ENCODE measurements around the gene BAIAP2L1.
"Not testable (repeated sequence)": the region's sequence is repeated elsewhere in the genome, so short reads cannot be mapped to it uniquely, and the experiment has no call there.

BAIAP2L1 gene

DNA sequence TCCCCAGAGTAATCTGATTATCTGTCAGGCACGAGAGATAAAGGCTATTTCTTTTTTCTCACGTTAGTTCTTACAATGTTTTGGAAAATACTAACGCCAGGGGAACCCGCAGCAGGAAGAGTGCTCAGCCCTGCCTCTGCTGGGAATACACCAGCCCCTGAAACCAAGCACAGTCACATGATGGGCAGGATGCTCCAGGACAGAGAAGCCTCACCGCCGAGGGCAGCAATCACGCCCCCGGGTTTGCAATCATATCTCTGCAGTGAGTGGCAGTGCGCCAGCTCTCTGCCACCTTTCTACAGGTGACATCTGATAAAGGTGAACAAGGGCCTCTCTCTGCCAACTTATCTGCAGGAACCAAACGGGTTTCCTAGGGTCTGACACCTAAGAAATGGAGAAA, 79.6 kb downstream of the BAIAP2L1 start:
- DNase-seq (ENCODE audit: low read depth), result no peak

DNA sequence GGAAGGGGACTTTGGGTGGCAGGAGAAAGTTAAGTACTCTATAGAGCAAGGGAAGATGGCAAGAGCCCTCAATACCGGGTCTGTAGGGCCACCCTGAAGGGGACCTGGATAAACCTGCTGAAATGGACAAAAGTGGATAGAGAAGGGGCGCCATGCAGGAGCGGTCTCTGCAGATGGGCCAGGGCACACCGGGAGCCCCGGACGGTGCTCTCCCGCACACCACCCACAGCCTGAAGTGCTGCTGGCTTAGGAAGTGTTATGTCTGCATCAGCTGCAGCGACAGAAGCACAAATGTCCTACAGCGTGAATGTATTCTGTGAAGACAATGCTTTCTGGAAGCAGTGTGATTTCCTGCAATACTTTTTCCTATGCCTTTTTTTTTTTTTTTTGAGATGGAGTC, 81.7 kb downstream of the BAIAP2L1 start:
- DNase-seq (ENCODE audit: low read depth), result no peak

DNA sequence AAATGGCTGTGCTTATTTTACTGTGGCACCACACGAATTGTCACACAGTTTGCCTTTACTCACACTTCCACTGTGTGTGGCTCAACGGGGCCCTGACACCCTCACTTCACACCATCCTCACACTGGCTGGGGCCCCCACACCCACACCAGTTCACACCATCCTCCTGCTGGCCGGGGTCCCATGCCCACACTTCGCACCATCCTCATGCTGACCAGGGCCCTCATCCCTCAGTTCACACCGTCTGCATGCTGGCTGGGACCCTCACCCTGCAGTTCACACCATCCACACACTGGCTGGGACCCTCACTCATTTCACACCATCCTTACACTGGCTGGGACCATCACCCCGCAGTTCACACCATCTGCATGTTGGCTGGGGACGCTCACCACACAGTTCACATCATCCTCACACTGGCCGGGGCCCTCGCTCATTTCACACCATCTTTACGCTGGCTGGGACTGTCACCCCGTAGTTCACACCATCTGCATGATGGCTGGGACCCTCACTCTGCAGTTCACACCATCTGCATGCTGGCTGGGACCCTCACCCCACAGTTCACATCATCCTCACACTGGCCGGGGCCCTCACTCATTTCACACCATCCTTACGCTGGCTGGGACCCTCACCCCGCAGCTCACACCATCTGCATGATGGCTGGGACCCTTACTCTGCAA, 83.4 kb downstream of the BAIAP2L1 start:
- DNase-seq (ENCODE audit: low read depth), result no peak

DNA sequence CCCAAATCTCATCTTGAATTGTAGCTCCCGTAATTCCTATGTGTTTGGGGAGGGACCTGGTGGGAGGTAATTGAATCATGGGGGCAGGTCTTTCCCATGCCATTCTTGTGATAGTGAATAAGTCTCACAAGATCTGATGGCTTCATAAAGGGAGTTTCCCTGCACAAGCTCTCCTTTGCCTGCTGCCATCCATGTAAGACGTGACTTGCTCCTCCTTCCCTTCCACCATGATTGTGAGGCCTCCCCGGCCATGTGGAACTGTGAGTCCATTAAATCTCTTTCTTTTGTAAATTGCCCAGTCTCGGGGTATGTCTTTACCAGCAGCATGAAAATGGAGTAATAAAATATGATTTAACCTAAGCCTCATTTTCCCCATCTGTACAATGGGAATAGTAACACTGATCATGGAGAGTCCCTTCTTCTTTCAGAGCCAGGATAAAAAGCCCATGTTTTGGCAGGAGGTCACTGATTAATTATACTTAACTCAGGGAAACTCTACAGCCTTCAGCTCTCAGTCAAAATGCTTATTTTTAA, 84.8 kb downstream of the BAIAP2L1 start:
- not testable (repeated sequence) for DNase-seq (ENCODE audit: low read depth)

DNA sequence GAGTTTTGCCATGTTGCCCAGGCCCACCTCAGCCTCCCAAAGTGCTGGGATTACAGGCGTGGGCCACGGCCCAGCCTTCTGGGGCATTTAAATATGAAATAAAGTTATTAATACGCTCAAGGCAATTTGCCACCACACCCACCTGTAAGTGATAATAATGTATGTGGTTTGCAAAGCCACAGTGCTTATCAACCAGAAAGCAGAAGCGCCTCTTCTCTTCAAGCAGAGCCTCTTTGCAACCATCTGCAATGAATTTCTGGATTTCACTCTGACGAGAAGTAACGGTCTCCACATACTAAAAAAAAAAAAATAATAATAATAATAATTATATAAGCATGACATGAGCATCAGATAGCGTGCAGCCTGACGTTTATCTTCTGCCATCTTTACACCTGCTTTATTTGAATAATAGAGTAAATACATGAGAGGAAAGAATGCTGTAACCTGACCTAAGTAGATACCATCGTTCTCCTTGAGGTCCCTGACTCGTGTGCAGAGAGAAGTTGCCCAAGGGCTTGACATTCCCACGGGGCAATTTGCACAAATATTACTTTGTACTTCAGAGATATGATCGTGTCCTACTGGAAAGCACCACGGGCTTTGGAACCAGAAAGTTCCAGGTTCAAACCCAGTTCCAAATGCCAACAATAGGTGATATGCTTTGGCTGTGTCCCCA, 85.4 kb downstream of the BAIAP2L1 start:
- DNase-seq (ENCODE audit: low read depth), result no peak

DNA sequence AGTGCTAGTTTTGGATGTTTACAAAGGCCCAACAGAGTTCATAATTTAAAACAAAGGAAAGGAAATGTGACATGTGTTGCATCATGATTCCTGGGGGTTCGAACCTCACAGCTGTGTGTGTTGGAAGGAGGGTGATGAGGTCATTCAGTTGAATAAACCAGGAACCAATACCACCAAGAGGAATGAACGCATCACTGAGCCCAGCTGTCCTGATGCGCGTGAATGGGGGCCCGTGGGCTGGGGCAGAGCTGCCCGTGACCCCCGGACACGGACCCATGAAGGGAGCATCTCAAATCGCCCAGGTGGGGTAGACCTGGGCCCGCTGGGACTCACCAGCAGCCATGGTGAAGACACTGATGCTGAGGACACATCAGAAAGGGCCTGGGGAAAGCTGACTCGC, 86.4 kb downstream of the BAIAP2L1 start:
- no peak for DNase-seq (ENCODE audit: low read depth)

DNA sequence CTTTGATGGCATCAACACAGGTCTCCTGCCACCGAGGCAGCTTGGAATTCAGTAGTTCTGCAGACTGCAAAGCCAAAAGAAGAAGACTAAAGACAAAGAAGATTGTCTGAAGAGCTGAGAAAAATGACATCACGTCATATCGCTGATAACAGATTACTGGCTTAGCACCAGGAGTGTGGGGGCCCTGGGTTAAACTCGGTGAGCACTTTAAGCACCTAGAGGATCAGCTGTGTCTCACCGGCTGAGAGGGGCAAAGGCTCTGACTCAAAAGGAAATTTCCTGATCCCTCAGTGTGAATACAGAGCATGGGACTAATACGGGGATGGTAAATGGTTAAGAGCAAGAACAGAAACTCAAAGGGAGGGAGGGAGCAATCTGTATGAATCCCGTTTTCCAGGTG, 88.7 kb downstream of the BAIAP2L1 start:
- DNase-seq (ENCODE audit: low read depth), result no peak

DNA sequence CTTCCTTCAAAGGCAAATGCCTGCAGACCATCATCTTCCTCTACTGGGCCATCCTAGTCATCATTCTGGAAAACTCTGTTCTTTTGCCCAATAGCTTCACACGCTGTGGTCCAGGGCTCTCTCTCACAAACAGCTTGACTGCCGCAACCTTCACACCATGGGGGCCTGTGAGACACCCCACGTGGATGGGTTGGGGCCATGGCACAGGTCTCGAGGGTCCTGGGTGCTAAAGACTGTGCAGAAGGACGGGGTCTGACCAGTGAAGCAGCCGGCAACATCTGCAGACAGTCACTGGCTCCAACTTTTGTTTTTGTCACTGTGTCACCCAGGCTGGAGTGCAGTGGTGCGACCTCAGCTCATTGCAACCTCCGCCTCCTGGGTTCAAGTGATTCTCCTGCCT, 91.3 kb downstream of the BAIAP2L1 start:
- no peak for DNase-seq (ENCODE audit: low read depth)

DNA sequence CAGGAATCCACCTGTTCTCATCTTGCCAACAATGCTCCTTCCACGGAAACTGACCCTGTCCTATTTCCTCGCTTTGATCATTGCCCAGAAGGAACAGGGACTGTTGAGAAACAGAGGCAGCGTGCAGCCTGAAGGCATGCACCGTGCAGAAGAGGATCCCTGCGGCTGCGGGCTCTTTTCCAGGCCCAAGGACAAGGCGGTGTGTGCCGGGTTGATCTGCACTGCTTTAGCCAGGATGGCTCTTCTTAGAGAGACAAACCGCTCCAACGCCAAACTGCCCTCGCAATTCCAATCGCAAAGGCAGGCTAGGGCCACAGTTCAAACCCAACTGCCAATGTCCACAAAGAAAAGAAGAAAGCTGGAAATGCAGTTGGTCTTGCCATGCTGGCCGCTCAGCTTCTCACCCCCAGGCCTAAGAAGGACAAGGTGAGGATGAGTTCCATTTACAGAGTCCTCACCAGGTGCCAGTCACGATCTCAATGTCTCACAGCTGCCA, 92.9 kb downstream of the BAIAP2L1 start:
- DNase-seq (ENCODE audit: low read depth), result no peak

DNA sequence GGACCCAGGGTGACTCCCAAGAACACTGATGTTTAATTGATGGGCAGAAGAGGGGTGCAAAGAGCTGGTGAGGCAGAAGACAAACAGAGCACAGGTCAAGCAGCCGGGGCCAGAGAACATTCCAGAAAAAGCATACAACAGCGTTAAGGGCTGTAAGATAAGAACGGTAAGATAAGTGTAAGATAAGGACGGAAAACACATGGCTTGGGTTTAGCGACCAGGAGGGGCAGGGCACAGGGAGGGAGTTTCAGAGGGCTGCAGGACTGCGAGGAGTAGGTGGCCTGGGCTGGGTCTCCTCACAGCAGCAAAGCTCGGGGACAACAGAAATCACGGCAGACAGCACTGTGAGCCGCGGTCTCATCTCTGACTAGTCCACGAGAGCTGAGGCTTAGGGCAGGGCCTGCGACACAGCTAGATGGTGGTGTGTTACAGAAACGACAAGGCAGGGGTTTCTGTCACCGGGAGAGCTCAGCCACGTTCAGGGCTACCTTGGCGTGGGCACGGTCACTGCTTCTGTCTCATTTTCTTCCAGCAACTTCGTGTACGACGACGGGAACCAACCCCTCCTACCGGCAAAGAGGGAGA, 94.8 kb downstream of the BAIAP2L1 start:
- no peak for DNase-seq (ENCODE audit: low read depth)

DNA sequence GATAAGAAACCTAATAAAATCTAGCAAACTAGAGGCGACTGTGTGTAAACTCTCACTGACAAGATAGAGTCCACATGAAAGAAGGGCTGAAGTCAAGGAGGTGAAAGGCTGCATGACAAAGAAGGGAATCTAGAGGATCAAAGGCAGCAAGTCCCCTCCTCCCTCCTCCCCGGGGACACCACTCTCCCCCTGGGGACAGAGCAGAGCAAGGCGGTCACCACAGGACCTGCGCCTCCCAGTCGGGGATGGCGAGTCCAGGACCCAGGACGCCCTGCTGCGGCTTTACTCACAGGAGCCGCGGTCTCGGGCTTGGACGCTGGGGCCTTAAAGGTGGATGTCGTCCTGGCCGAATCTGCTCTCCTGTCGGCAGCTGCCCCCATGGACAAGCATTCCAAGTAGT, 97.0 kb downstream of the BAIAP2L1 start:
- no peak for DNase-seq (ENCODE audit: low read depth)

DNA sequence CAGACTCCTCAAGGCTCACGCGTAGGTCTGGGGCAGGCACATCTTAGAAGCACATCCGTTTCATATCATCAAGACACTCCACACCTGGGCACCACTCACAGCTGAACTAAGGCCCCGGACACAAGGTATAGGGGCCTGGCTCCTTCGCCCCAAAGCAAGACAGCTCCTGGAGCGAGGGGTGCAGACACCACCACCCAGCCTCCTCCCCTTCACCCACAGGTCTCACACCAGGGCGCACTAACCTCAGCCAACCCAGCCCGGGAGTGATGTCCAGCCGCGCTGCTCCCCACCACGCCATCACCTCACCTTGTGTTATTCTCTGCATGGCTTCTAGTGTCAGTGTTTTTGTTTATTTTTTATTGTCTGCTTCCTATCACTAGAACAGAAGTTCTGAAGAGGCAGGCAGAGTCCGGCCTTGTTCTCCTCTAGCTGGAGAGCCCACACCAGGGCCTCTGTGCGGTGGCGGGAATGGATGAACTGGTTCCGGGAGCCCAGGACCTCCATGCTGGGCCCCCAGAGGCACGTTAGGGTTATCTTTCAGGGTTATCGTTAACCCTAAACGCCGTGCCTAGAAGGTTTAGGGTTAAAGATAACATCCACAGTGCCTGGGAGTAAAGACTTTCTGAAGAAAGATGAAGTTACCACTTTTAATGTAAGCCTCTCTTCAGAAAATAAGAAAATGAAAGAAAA, 97.6 kb downstream of the BAIAP2L1 start:
- no peak for DNase-seq (ENCODE audit: low read depth)

DNA sequence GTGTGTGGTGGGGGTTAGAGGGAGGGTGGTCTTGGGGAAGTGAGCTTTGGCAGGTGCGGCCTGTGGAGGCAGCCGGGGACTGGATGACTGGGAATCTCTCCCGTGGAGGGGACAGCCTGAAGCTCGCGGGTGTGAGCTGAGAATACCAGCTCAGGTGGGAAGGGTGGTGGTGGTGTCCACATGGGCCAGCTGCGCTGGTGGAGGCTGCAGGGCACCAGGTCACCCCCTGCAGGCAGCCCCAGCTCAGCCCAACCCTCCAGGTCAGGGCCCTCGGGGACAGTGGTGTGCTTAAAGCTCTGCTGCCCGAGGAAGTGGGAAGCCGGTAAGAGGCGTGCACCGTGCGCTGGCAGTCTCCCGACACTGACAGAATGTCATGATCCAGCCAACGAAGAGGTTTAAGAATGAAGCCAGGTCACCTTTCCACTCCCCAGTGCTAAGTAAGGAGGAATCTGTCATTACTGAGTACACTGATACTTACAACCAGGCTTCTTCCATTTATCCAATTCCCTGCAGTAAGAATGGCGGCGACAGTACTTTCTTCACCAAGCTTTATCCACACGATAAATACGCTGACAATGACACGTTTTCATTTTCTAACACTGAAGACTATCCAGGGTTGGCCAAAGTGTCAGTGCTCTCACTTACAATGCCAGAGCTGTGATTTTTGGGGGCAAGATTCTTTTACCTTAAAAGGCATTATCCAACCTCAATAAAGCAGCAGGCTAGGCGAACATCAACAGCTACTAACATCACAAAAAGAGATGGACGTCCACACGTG, 99.0 kb downstream of the BAIAP2L1 start:
- DNase-seq (ENCODE audit: low read depth), result no peak

DNA sequence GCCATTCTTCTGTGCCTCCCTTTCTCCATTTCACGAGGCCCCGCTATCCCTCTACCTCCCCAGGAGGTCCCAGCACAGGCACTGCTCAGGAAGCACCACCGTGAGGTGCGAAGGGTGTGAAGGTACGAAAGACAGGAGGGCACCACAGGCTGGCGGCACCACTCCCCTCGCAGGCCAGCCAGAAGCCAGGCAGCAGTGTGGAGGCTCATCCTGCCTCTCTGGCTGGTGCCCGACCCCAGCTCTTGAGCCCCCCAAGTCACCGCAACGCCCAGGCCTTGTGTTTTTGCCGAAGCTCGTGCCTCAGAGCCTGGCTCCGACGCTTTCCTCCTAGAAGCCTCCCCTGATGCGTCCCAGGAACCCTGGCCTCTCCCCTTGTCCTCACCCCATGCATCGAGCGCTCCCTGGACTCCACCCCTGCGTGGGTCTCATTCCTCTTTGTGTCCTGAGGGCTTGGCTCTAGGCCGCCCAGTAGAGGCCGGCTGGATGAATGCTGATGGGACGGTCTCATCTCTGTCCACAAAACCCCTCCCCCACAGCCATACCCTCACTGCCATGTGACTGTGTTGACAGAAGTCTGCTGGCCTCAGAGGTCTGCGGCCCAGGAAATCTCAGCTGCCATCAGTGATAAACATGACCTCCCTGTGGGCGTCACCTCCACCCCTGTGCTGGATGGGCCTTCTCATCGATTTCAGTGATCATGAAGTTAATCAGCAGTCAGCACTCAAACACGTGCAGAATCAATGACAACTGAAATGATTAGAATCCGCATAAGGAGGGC, 100.1 kb downstream of the BAIAP2L1 start:
- DNase-seq (ENCODE audit: low read depth), result no peak

DNA sequence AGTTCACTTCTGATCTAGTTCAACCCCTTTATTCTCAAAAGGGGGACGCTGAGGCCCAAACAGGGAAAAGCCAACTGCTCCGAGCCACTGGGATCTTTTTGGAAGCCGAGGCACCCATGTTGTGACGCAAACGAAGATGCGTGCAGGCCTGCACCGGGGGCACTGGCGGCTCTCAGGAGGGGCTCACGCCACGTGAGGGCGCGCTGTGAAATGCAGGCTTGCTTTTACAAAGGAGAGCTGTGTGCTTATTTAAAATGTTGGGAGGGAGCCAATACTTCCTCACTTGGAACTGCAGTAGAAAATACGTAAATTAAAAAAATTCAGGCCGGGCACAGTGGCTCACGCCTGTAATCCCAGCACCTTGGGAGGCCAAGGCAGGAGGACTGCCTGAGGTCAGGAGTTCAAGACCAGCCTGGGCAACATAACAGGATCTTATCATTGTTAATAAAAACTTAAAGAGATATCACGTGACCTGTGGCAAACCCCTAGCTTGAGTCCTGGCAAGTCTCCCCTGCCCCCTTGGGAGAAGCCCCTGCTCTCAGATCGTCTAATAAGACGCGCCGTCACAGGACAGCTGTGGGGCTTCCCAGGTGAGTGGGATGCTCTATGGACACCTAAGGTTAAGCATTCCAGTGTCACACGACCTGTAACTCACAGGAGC, 103.1 kb downstream of the BAIAP2L1 start:
- no peak for DNase-seq (ENCODE audit: low read depth)

DNA sequence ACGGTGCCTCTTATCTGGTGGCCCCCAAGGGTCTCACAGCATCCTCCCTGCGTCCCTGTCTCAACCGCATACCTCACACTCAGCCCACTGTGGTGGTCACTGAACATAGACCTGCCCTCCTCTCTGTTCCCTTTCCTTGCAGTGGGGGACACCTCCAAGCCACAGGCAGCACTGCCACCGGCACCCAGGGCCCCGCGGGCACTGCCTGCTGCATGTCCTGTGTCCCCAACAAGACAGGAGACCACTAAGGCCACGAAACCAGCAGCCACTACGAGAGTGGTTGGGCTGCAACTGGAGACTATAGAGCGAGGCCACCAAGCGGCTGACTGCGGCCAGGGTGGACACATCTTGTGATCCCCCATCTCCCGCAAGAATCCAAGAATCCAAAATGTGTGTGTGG, 104.1 kb downstream of the BAIAP2L1 start:
- DNase-seq (ENCODE audit: low read depth), result no peak

DNA sequence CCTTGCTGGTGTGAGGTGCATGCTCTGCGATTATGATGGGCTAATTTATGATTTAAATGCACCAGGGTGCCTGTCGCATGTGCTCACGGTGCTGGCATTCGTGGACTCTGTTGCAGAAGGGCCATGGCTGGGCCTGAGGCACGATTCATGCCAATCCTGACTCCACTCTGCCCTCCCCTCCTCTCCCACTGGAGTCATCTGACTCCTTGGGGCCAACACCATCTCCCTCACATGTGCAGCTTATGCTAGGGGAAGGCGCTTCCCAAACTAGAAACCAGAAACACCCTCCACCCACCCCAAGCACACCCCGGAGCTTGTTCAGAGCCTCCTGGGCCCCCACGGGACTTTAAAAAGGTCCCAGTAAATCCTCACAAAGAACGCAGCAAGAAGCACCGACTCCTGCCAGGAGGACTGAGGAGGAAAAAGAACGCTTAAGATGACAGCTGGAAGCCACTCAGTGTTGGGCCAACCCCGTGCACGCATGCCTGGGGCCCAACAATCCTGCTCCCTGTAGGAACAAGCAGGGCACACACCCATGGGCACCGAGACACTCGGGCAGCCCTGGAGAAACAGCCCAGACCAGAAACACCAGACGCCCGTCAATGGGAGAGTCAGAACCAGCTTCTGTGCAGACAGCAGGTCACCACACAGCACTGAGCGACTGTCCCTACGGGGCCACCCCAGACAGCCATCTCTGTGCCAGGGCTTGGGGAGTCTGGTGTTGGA, 105.3 kb downstream of the BAIAP2L1 start:
- no peak for DNase-seq (ENCODE audit: low read depth)

DNA sequence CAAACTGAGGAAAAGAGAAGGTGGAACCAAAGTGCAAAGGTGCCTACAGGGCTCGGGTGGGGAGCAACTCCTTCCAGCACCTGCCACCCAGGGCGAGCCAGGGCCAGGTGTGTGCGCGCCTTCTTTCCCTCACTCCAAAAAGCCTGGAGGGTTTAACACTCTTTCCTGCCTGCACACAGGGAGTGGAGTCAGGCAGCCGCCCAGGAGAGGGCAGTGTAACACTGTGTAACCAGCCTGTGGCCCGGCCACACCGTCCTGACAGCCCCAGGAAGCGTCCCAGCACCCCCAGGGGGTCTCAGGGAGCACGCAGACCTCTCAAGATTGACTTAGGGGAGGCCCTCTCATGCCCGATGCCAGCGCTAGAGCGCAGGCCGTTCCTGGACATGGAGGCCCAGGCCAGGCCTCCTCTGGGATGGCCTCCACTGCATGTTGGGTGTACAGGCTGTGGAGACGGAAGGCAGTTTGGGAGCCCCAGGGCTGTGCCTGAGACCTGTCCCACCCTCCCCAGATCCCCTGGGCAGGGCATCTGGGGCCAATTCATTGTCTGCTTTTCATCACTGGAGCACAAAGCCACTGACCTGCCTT, 106.0 kb downstream of the BAIAP2L1 start:
- no peak for DNase-seq (ENCODE audit: low read depth)

DNA sequence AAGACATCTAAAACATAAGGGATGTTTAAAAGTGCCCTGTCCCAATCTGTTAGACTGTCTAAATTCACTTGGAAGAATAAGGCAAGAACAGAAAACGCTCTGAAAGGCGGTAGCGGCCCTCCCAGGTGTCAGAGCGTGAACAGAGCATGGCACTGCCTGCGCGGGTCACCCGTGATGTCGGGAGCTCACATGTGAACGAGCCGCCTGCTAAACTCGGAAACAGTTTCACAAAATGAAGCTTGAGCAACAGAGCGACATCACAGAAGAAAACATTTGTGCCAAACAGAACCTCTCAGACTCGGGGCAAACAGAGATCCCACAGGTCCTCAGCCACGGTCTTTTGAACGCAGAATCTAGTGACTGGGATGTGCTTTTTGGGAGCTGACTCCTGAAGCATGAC, 106.6 kb downstream of the BAIAP2L1 start:
- DNase-seq (ENCODE audit: low read depth), result no peak
